H1 (cell line): ENCODE results near the gene RNF220.

ENCODE experiments used
- ASH2L ChIP-seq: fragments of 200-600, 300-600 bp; sonication (generic); IDR thresholded peaks from one replicate; pipeline ENCODE4 v1.7.1; 2017; ENCODE audit warnings: low read length
- CTCF ChIP-seq, 3 experiments: IDR thresholded peaks; 1 replicate in 2 of 3; 2 replicates in 1 of 3; pipeline versions ENCODE4 v1.5.1 to v1.6.1; 2011; ENCODE audit warnings: low read length in 3 of 3, mild to moderate bottlenecking in 3 of 3, inconsistent platforms in 2 of 3, low read depth in 1 of 3, moderate library complexity in 1 of 3; ENCODE audit not compliant: insufficient read depth in 1 of 3; ENCODE audit errors: control extremely low read depth in 1 of 3
- PHF8 ChIP-seq: fragments of 200-600 bp; sonication (generic); conservative IDR thresholded peaks from 2 replicates; pipeline ENCODE4 v1.7.1; 2012; ENCODE audit warnings: low read depth, mild to moderate bottlenecking, inconsistent platforms, low read length, moderate library complexity
- POLR2A ChIP-seq, 2 experiments: IDR thresholded peaks; 1 replicate in 1 of 2; 2 replicates in 1 of 2; pipeline ENCODE4 v1.6.1; 2011; ENCODE audit warnings: low read depth in 2 of 2, low read length in 2 of 2, mild to moderate bottlenecking in 2 of 2; ENCODE audit errors: control extremely low read depth in 1 of 2
- TAF1 ChIP-seq: IDR thresholded peaks from 2 replicates; pipeline ENCODE4 v1.6.1; 2011; ENCODE audit warnings: mild to moderate bottlenecking, low read depth, low read length
- YY1 ChIP-seq: IDR thresholded peaks from 2 replicates; pipeline ENCODE4 v1.6.1; 2011; ENCODE audit warnings: low read depth, mild to moderate bottlenecking, low read length

GRCh38 chr1:44565259-44565750 lies 160.2 kb downstream of the RNF220 start:
- no peak for TF ChIP-seq TAF1
- no peak for TF ChIP-seq POLR2A (IDR thresholded peaks at IDR 0.05; ENCODE audit: control extremely low read depth in 1 of 2, low read depth in 2 of 2, low read length in 2 of 2)
- no peak for TF ChIP-seq CTCF (IDR thresholded peaks at IDR 0.05; ENCODE audit: control extremely low read depth in 1 of 3, insufficient read depth in 1 of 3, low read depth in 1 of 3, low read length in 3 of 3)
- no peak for TF ChIP-seq YY1
- no peak for TF ChIP-seq PHF8
- TF ChIP-seq ASH2L, result no peak
